Ovary (tissue), 9 donors: ENCODE measurements around the gene RBM46. TPM values are rescaled to one million over a fixed set of nuclear protein-coding genes. Genes with fewer than 3 reads are reported as not detected.

Source experiments
- DNase-seq, 5 donors: peaks; one replicate each; pipeline ENCODE4 v3.0.0-alpha.2; 2019 to 2020
- H3K27ac ChIP-seq, 2 donors: fragments of 200-600 bp; one replicate each; pipeline versions ENCODE4 v1.5.1 to v1.8.0; 2019 to 2022
- H3K27me3 ChIP-seq: fragments of 200-600 bp; one replicate; pipeline ENCODE4 v1.8.0; 2022
- H3K36me3 ChIP-seq: fragments of 200-600 bp; sonication (generic); one replicate; pipeline ENCODE4 v1.5.1; 2019
- H3K4me1 ChIP-seq: one replicate; pipeline ENCODE4 v1.8.1; 2013; ENCODE audit warnings: mild to moderate bottlenecking, moderate library complexity; ENCODE audit not compliant: insufficient read depth
- H3K4me3 ChIP-seq: fragments of 200-600 bp; sonication (generic); one replicate; pipeline ENCODE4 v1.5.1; 2017
- H3K9me3 ChIP-seq, 2 donors: fragments of 200-600 bp in 1 of 2; sonication (generic) in 1 of 2; one replicate each; pipeline versions ENCODE4 v1.5.1 to v1.8.1; 2013 to 2019; ENCODE audit warnings: mild to moderate bottlenecking in 1 of 2, moderate library complexity in 1 of 2
- EP300 ChIP-seq: sonication (generic); formaldehyde crosslinking; IDR thresholded peaks from one replicate; pipeline ENCODE4 v1.6.1; 2017; ENCODE audit warnings: antibody characterized with exemption
- POLR2A ChIP-seq: fragments of 450-650 bp; IDR thresholded peaks from one replicate; pipeline ENCODE4 v1.6.1; 2017; ENCODE audit warnings: antibody characterized with exemption, mild to moderate bottlenecking, moderate library complexity
- WGBS, 3 donors: extraction: QIAGEN DNeasy Blood & Tissue Kit in 1 of 3; methylation state at CpG; one replicate each; pipeline versions ENCODE4 v1.1.5 to v1.1.7; 2013 to 2017; 5-methylcytosine and 5-hydroxymethylcytosine counted together
- intact Hi-C, 4 donors: fragments of 100-400 bp; cut with DNase I; formaldehyde crosslinking; loops; one replicate each; pipeline versions ENCODE4 v1.11.0 to v1.15.1; 2022 to 2023
- polyA plus RNA-seq, 2 donors: library from polyadenylated mRNA; stranded (reverse); fragments of 200-250 nt in 1 of 2; fragments of 350-450 nt in 1 of 2; fragmentation: Illumina TruSeq in 1 of 2; extraction: RNeasy Lipid Tissue Mini Kit (QIAGEN cat#74804) in 1 of 2; gene quantifications; one replicate each; pipeline ENCODE4 v1.2.3, GENCODE V29; 2013 to 2014
- total RNA-seq, 7 donors: library from RNA; depleted of rRNA in 2 of 7; stranded (reverse); fragments of >200 nt in 2 of 7; fragmentation: NEBNext Ultra II Directional in 3 of 7; extraction: Animal tissue kit (Norgen Biotek cat#: 25700) in 3 of 7; gene quantifications; one replicate each; pipeline versions ENCODE4 v1.1.0 to v1.2.4, GENCODE V29; 2016 to 2023
- TF ChIP-seq, protein P1 (sequence below), 3 donors: fragments of 450-650 bp in 2 of 3; fragments of 200-600 bp in 1 of 3; IDR thresholded peaks; one replicate each; pipeline versions ENCODE4 v1.5.1 to v1.8.0; 2016 to 2022; ENCODE audit warnings: antibody characterized with exemption in 3 of 3, mild to moderate bottlenecking in 1 of 3
- donor health status: DM: no; HTN: no; CAD: no; lungs with moderate emphysema.
- donor health status: DM: no; HTN: no; CAD: no.
- donor health status: Bipolar disorder and iron deficiency.
- donor health status: DM: yes; HTN: yes; CAD: no.
- donor health status: DM: no; HTN: no; CAD: no.
- donor health status: DM: yes; HTN: yes; CAD: no.

The RBM46 gene
- total and polyA plus RNA-seq, 9 donors: 0.08 to 0.15 (median 0.15) TPM; not detected in 6

DNA sequence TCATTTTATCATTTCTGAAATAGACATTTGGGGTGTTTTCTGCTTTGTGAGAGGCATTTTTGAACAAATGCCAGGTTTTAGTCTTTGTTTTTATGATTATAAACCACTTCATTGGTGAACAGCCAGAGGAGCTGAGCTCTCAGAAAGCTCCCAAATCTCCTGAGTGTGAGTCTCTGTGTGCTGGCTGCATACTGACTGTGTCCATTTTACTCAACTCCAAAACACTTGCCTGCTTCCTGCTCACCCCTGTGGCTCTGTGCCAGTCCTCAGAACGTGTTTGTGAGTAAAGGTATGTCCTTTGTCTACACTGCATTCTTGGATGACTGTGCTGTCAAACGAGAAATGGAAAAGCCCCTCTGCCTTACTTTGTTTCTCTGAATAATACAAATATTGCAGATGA is 42.6 kb upstream of the RBM46 start:
- no peak for TF ChIP-seq EP300
- TF ChIP-seq, protein P1, sequence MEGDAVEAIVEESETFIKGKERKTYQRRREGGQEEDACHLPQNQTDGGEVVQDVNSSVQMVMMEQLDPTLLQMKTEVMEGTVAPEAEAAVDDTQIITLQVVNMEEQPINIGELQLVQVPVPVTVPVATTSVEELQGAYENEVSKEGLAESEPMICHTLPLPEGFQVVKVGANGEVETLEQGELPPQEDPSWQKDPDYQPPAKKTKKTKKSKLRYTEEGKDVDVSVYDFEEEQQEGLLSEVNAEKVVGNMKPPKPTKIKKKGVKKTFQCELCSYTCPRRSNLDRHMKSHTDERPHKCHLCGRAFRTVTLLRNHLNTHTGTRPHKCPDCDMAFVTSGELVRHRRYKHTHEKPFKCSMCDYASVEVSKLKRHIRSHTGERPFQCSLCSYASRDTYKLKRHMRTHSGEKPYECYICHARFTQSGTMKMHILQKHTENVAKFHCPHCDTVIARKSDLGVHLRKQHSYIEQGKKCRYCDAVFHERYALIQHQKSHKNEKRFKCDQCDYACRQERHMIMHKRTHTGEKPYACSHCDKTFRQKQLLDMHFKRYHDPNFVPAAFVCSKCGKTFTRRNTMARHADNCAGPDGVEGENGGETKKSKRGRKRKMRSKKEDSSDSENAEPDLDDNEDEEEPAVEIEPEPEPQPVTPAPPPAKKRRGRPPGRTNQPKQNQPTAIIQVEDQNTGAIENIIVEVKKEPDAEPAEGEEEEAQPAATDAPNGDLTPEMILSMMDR (IDR thresholded peaks at IDR 0.05): no peak
- no peak for TF ChIP-seq POLR2A
- no peaks in the 10 kb centered on the region for H3K9me3 ChIP-seq
- 8 to 13% (median 9%) methylated on average over 2 of the region's 2 CpGs for WGBS, 3 donors
- DNase-seq: no peak
- H3K4me1 ChIP-seq: no peaks in the 10 kb centered on the region
- intact Hi-C loops: no loop called here
- H3K27me3 ChIP-seq: no peaks in the 10 kb centered on the region
- H3K36me3 ChIP-seq: no peaks in the 10 kb centered on the region
- no peak overlapping the region for H3K27ac ChIP-seq
- no peak overlapping the region for H3K4me3 ChIP-seq

DNA sequence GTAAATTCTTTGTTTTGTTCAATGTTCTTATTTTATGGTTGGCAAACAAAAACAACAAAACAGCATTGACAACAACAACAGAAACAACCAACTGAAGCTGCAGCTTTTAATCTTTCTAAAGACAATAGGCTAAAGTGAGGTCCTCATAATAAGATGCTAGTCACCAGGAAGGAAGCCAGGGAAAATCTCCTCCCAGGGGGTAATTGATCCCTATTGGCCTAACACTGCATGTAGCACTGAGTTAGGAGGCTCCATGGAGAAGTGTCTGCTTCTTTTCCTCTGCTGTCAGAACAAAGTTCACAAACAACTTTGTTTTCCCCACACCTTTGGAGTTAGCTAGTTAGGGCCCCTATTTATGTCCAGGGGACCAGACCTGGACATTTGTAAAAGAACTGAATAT is 42.0 kb upstream of the RBM46 start:
- Histone ChIP-seq H3K4me3 (no peak overlapping the region), H3K36me3 (no peaks in the 10 kb centered on the region), H3K27me3 (no peaks in the 10 kb centered on the region), H3K9me3 (no peaks in the 10 kb centered on the region), H3K4me1 (no peaks in the 10 kb centered on the region), H3K27ac (no peak overlapping the region)
- TF ChIP-seq EP300: no peak
- no peak for TF ChIP-seq POLR2A
- TF ChIP-seq, protein P1 (IDR thresholded peaks at IDR 0.05): no peak
- intact Hi-C loops: no loop called here
- DNase-seq: no peak

DNA sequence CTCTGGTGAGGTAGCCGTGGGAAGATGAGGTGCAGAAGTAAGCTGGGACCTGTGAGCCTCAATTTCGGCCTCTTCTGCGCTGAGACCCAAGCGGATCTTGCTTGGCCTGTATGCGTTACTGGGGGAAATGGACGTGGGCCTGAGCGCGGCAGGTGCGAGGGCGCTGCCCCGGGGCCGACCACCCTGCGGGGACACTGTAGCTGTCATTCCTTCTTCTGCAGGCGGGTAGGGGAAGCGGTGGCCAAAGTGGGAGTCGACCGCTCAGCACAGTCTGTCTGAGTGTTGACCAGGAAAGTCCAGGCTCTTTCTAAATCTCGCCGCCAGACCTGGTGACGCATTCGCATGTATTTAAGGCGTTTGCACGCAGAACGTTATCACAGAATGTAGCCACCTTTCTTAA is 40.6 kb upstream of the RBM46 start:
- Histone ChIP-seq H3K4me1 (no peaks in the 10 kb centered on the region), H3K4me3 (no peak overlapping the region), H3K27me3 (no peaks in the 10 kb centered on the region), H3K36me3 (no peaks in the 10 kb centered on the region), H3K27ac (no peak overlapping the region), H3K9me3 (no peaks in the 10 kb centered on the region)
- intact Hi-C loops: no loop called here
- 80 to 84% (median 81%) methylated on average over 24 of the region's 24 CpGs for WGBS, 3 donors
- no peak for DNase-seq
- no peak for TF ChIP-seq EP300

DNA sequence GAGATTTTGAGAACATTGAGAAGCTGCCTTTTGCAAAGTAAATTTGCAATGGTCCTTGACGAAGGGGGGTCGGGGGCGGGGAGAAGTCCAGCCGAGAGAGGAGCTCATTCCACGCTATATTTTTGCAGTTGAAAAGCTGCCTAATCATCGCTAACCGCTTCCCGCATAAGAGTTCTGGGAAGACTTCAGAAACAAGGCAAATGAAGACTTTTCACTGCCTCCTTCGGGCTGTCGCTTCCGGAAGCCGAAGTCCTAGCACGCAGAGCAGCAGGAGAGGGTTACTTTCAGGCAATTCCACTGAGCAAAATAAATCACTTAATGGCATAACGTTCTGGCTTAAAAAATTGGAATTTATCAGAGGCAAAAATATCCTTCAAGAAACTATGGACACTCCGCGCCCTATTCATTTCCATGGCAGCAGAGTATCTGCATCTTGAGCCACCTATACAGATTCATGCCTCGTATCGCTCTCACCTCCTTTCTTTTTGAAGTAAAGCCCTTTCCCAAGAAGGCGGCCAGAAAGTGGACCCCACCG is 39.9 kb upstream of the RBM46 start:
- H3K4me3 ChIP-seq: no peak overlapping the region
- H3K4me1 ChIP-seq: no peaks in the 10 kb centered on the region
- H3K27me3 ChIP-seq: no peaks in the 10 kb centered on the region
- H3K36me3 ChIP-seq: no peaks in the 10 kb centered on the region
- 26 to 31% (median 26%) methylated on average over 20 of the region's 20 CpGs for WGBS, 3 donors
- no peak overlapping the region for H3K27ac ChIP-seq
- DNase-seq: no peak
- H3K9me3 ChIP-seq: no peaks in the 10 kb centered on the region
- TF ChIP-seq POLR2A (no peak), EP300 (no peak)
- TF ChIP-seq, protein P1 (IDR thresholded peaks at IDR 0.05): no peak
- intact Hi-C loops: no loop called here

DNA sequence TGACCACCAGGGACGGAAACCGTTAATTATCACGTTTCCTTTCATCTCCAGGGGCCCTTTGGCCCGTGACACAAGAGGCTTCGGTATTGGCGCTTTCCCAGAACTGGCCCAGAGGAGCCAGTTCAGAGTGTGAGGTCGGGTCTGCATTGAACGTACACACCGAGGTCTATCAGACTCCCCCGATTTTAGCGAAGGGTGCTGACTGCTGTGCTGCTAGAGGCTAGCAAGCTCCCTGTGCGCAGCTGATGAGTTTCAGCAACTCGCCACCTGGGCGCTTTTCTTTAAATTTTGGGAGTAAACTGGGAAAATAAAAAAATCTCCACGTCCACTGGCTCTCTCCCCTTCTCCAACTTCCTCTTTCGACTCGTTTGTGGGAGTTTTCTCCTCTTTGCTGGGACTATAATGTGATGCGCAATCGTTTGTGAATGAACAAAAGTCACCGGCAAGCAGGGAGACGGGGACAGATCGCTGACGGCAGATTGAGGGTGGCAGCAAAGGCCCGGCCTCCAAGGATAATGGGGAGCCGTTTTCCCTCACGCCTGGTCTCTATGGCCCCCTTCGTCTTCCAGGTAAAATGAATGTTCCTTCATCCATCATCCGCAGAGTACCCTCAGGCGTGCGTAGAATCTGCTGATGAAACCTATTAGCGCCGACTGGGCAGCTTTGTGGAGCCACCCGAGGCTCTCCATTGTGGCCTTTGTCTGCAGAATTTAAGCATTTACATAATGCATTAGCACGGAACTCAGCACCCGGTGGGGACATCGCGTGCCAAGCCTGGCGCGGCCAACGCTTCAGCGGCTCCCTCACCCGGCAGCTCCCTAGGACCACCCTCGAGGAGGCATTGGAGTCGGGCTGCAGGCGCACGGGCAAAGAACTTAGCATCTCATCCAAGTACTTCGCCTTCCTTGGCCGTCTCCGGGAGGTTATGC is 38.9 kb upstream of the RBM46 start:
- DNase-seq: no peak
- Histone ChIP-seq H3K4me3 (no peak overlapping the region), H3K27me3 (no peaks in the 10 kb centered on the region), H3K9me3 (no peaks in the 10 kb centered on the region), H3K27ac (no peak overlapping the region), H3K4me1 (no peaks in the 10 kb centered on the region), H3K36me3 (no peaks in the 10 kb centered on the region)
- intact Hi-C loops: no loop called here
- 1 to 3% (median 2%) methylated on average over 49 of the region's 49 CpGs for WGBS, 3 donors
- TF ChIP-seq, protein P1 (IDR thresholded peaks at IDR 0.05): no peak
- TF ChIP-seq EP300 (no peak), POLR2A (no peak)
